ENCODE results near the gene CCDC106.

DNA sequence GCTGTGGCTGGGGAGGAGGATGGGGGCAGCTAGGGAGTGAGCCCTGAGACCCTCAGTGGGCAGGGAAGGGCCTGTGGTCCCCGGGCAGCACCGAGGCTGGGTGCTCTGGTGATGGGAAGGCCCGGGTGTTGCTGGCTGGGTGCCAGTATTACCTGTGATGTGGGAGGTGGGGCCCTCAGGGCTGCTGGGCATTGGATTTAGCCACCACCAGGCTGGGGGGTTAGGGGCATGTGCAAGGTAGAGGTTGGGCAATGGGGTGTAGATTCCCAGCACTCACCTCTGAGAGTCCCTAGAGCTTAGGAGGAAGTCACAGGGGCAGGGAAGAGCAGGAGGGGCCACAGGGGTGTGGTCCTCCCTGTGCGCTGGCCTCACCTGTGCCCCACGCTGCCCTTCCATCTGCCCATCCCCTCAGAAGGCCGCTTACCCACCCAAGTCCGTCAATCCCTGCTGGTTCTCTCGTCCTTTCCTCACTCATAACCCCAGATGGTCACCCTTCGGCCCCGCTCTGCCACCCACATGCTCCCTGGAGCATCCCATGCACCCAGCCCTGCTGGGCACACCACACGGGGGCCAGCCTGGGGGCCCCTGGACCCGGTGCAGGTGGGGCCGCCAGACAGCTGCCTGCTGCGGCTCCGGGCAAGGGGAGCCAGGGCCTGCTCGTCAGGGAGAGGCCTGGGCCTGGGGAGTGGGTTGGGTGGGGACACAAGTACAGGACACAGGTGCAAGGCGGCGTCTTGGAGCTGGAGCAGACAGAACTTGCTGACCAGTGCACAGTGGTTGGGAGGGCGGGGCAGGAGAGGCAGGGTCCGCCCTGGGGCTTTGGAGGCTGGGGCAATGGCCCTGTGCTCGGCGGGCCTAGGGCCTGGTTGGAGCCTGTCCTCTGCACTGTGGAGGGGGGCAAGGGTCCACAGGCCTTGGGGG lies 39.5 kb downstream of the CCDC106 start:
- no peak for TF ChIP-seq CTCF (IDR thresholded peaks at IDR 0.05)
- TF ChIP-seq POLR2AphosphoS5 (IDR thresholded peaks at IDR 0.05; ENCODE audit: low read depth, low read length): no peak
- TF ChIP-seq, protein P1, sequence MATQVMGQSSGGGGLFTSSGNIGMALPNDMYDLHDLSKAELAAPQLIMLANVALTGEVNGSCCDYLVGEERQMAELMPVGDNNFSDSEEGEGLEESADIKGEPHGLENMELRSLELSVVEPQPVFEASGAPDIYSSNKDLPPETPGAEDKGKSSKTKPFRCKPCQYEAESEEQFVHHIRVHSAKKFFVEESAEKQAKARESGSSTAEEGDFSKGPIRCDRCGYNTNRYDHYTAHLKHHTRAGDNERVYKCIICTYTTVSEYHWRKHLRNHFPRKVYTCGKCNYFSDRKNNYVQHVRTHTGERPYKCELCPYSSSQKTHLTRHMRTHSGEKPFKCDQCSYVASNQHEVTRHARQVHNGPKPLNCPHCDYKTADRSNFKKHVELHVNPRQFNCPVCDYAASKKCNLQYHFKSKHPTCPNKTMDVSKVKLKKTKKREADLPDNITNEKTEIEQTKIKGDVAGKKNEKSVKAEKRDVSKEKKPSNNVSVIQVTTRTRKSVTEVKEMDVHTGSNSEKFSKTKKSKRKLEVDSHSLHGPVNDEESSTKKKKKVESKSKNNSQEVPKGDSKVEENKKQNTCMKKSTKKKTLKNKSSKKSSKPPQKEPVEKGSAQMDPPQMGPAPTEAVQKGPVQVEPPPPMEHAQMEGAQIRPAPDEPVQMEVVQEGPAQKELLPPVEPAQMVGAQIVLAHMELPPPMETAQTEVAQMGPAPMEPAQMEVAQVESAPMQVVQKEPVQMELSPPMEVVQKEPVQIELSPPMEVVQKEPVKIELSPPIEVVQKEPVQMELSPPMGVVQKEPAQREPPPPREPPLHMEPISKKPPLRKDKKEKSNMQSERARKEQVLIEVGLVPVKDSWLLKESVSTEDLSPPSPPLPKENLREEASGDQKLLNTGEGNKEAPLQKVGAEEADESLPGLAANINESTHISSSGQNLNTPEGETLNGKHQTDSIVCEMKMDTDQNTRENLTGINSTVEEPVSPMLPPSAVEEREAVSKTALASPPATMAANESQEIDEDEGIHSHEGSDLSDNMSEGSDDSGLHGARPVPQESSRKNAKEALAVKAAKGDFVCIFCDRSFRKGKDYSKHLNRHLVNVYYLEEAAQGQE (IDR thresholded peaks at IDR 0.05; ENCODE audit: insufficient read depth in 1 of 2, low read depth in 2 of 2, low read length in 1 of 2): no peak
